ENCODE measurements around the gene UBFD1. TPM values are rescaled to one million over a fixed set of nuclear protein-coding genes. Genes with fewer than 3 reads are reported as not detected.

The UBFD1 gene
- total RNA-seq, 1 experiment from 2014 or later, result 89.6 TPM

DNA sequence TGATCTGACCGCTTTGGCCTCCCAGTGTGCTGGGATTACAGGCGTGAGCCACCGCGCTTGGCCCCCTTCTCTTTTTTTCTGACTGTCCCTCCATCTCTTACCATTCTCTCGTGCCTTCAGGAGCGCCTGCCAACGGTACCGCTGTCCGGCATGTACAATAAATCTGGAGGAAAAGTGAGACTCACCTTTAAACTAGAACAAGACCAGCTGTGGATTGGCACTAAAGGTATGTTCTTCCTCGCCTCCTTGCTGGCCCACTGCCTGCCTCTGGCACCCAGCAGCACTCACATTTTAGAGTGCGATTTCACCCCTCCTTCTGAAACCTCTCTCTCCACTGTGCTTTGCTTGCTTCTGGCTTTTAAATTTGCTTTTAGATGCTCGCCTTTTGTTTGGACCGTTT, 5.0 kb downstream of the UBFD1 start:
- H3K9me2 ChIP-seq (ENCODE audit: insufficient read depth), result no peaks in the 10 kb centered on the region
- no peak overlapping the region for H3K9ac ChIP-seq (ENCODE audit: low read length)
- no peak for TF ChIP-seq EGR1 (IDR thresholded peaks at IDR 0.05; ENCODE audit: low read depth)
- TF ChIP-seq CBX3 (IDR thresholded peaks at IDR 0.05; ENCODE audit: low read depth), result no peak
- TF ChIP-seq EZH2phosphoT487 (IDR thresholded peaks at IDR 0.05; ENCODE audit: borderline replicate concordance), result no peak
- no peak for TF ChIP-seq TCF7L2 (IDR thresholded peaks at IDR 0.05; ENCODE audit: borderline replicate concordance, extremely low read depth, insufficient read depth, insufficient read length)
- no peak for TF ChIP-seq FOSL1 (IDR thresholded peaks at IDR 0.05; ENCODE audit: low read depth)
- TF ChIP-seq, protein P1, sequence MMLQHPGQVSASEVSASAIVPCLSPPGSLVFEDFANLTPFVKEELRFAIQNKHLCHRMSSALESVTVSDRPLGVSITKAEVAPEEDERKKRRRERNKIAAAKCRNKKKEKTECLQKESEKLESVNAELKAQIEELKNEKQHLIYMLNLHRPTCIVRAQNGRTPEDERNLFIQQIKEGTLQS (IDR thresholded peaks at IDR 0.05), result no peak
- no peak for TF ChIP-seq POLR2A (IDR thresholded peaks at IDR 0.05; ENCODE audit: borderline replicate concordance, extremely low read depth, insufficient read depth, insufficient read length)
- TF ChIP-seq JUND (IDR thresholded peaks at IDR 0.05), result no peak
- TF ChIP-seq SIN3A (IDR thresholded peaks at IDR 0.05; ENCODE audit: low read depth), result no peak
- no peak for TF ChIP-seq RAD21 (IDR thresholded peaks at IDR 0.05; ENCODE audit: low read depth)
- H3K79me2 ChIP-seq (ENCODE audit: insufficient read depth, low read length), result peaks cover 70% of the 10 kb centered on the region
- H3K36me3 ChIP-seq (ENCODE audit: control insufficient read depth in 1 of 2, insufficient read depth in 2 of 2, low read length in 2 of 2), result peaks cover 66 to 74% of the 10 kb centered on the region in 2 experiments
- no peaks in the 10 kb centered on the region for H4K20me1 ChIP-seq (ENCODE audit: insufficient read depth)
- peaks cover 5 to 11% of the 10 kb centered on the region in 2 experiments for H3K4me1 ChIP-seq (ENCODE audit: control insufficient read depth in 1 of 2, insufficient read depth in 2 of 2, low read length in 2 of 2)
- CTCF ChIA-PET, result no interaction called here
- H2AFZ ChIP-seq (ENCODE audit: low read depth, low read length, poor library complexity, severe bottlenecking), result no peak overlapping the region
- intact Hi-C loops (cut with micrococcal nuclease), result no loop called here
- H3K27ac ChIP-seq (ENCODE audit: low read depth, low read length), result no peak overlapping the region
- DNase-seq (ENCODE audit: low read depth, low spot score) (no peak), ATAC-seq (no peak)
- no TSS peak for BruUV-seq (replicated peaks)
- no peaks in the 10 kb centered on the region for H3K27me3 ChIP-seq (ENCODE audit: insufficient read depth, low read length)
- H3K4me2 ChIP-seq (ENCODE audit: low read length), result no peak overlapping the region
- POLR2A ChIA-PET, result no interaction called here
- no peaks in the 10 kb centered on the region for H3K9me3 ChIP-seq (ENCODE audit: control insufficient read depth in 1 of 2, insufficient read depth in 1 of 2, low read depth in 1 of 2, low read length in 2 of 2)
- no peak overlapping the region for H3K4me3 ChIP-seq (replicated peaks in 1 of 2; ENCODE audit: low read depth in 1 of 2, low read length in 2 of 2)
- RAD21 ChIA-PET (ENCODE audit: low non-redundant PET in 1 of 2, low total read pairs in 2 of 2, uncharacterized antibody in 2 of 2, unreplicated experiment in 2 of 2), result no interaction called here

DNA sequence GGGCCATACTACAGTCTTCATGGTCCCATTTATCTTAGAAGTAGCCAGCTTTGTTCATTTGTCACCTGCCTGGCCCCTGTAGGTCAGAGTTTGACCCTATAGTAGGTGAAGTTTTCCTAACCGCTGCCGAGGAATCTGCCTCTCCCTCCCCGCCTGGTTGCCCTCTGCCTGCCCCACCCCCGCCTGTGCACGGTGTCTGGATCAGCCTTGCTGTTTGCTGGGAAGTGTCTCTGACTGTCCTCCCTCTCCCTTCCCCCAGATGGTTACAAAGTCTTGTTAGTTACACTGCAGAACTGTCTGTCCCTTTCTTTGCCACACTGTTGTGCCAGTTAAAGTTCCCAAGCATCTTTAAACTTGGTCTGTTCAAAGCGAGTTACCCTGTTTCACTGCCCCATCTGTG, 5.7 kb downstream of the UBFD1 start:
- POLR2A ChIA-PET, result no interaction called here
- no peak overlapping the region for H3K27ac ChIP-seq (ENCODE audit: low read depth, low read length)
- H2AFZ ChIP-seq (ENCODE audit: low read depth, low read length, poor library complexity, severe bottlenecking), result no peak overlapping the region
- BruUV-seq (replicated peaks), result no TSS peak
- DNase-seq (ENCODE audit: low read depth, low spot score) (no peak), ATAC-seq (no peak)
- H3K9me2 ChIP-seq (ENCODE audit: insufficient read depth), result no peaks in the 10 kb centered on the region
- no peak overlapping the region for H3K4me2 ChIP-seq (ENCODE audit: low read length)
- no peaks in the 10 kb centered on the region for H4K20me1 ChIP-seq (ENCODE audit: insufficient read depth)
- peaks cover 64% of the 10 kb centered on the region for H3K79me2 ChIP-seq (ENCODE audit: insufficient read depth, low read length)
- RAD21 ChIA-PET (ENCODE audit: low non-redundant PET in 1 of 2, low total read pairs in 2 of 2, uncharacterized antibody in 2 of 2, unreplicated experiment in 2 of 2), result no interaction called here
- H3K4me3 ChIP-seq (replicated peaks in 1 of 2; ENCODE audit: low read depth in 1 of 2, low read length in 2 of 2), result no peak overlapping the region
- H3K9ac ChIP-seq (ENCODE audit: low read length), result no peak overlapping the region
- no peaks in the 10 kb centered on the region for H3K9me3 ChIP-seq (ENCODE audit: control insufficient read depth in 1 of 2, insufficient read depth in 1 of 2, low read depth in 1 of 2, low read length in 2 of 2)
- no peaks in the 10 kb centered on the region for H3K27me3 ChIP-seq (ENCODE audit: insufficient read depth, low read length)
- TF ChIP-seq MAX (IDR thresholded peaks at IDR 0.05), result no peak
- no peak for TF ChIP-seq TCF7L2 (IDR thresholded peaks at IDR 0.05; ENCODE audit: borderline replicate concordance, extremely low read depth, insufficient read depth, insufficient read length)
- TF ChIP-seq EZH2 (IDR thresholded peaks at IDR 0.05), result no peak
- H3K4me1 ChIP-seq (ENCODE audit: control insufficient read depth in 1 of 2, insufficient read depth in 2 of 2, low read length in 2 of 2), result peaks cover 5 to 11% of the 10 kb centered on the region in 2 experiments
- H3K36me3 ChIP-seq (ENCODE audit: control insufficient read depth in 1 of 2, insufficient read depth in 2 of 2, low read length in 2 of 2), result peaks cover 70 to 80% of the 10 kb centered on the region in 2 experiments
- CTCF ChIA-PET, result no interaction called here
- intact Hi-C loops (cut with micrococcal nuclease), result no loop called here

Data from HCT116 (cell line).